Erythroblast (primary cell): ENCODE data around the gene OSBPL2.

Source experiments
- GATA1 ChIP-seq: IDR thresholded peaks from 2 replicates; pipeline ENCODE4 v1.6.1; 2011; ENCODE audit warnings: low read depth, mild to moderate bottlenecking, control low read depth, low read length, moderate library complexity
- POLR2A ChIP-seq: IDR thresholded peaks from 2 replicates; pipeline ENCODE4 v1.6.1; 2011; ENCODE audit warnings: mild to moderate bottlenecking, low read length

- no peak for TF ChIP-seq POLR2A
- TF ChIP-seq GATA1 = no peak
Observed at GRCh38 chr20:62303340-62304226, 65.3 kb downstream of the OSBPL2 start.
